H7 (cell line): ENCODE measurements around the gene AKR7A2. TPM values are rescaled to one million over a fixed set of nuclear protein-coding genes. Genes with fewer than 3 reads are reported as not detected.
A peak's percentile ranks its signal among the peaks of the same experiment; 100 is the strongest.

Experiments used
- DNase-seq: peaks from one replicate; pipeline ENCODE4 v3.0.0; 2012
- H3K27me3 ChIP-seq: 2 replicates; pipeline ENCODE4 v1.6.0; 2011; ENCODE audit warnings: mild to moderate bottlenecking, low read length; ENCODE audit not compliant: control insufficient read depth, insufficient read depth
- H3K36me3 ChIP-seq: replicated peaks from 2 replicates; pipeline ENCODE4 v1.5.1; 2011; ENCODE audit warnings: low read length; ENCODE audit not compliant: control insufficient read depth, insufficient read depth
- H3K4me3 ChIP-seq: 2 replicates; pipeline ENCODE4 v1.5.1; 2011; ENCODE audit warnings: low read depth, mild to moderate bottlenecking, control low read depth, low read length, moderate library complexity; ENCODE audit not compliant: insufficient read depth
- total RNA-seq: library from RNA; depleted of rRNA; stranded (reverse); fragments of >200 nt; shearing (Covaris generic); gene quantifications from 2 replicates; pipeline ENCODE4 v1.2.3, GENCODE V29; 2014

Gene AKR7A2
- total RNA-seq, 1 experiment from 2014 or later, result 92.4 TPM

DNA sequence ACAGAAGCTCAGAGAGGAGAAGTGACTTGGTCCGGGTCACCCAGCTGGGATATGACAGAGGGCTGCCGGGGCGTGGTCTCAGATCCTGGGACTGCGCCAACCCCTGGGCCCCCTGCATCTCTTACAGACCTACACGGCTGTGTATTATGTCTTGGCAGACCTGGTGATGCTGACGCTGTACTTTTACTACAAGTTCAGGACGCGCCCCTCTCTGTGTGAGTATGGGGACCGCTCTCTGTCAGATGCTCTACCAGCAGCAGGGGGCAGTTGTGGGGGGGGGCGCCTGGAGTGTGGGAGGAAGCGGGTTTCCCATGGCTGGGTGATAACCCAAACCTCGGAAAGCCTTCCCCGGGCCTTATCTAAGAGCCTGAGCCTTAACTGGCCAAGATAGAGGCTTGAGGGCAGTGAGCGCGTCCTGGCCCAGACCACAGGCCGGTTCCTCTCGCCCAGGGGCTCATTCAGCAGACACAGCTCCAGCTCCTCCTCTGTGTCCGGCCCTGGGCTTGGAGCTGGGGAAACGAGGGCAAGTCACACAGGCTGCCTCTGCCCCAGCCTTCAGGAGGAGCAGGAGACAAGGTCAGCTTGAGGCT, 13.5 kb upstream of the AKR7A2 start:
- no peaks in the 10 kb centered on the region for H3K27me3 ChIP-seq
- H3K36me3 ChIP-seq, result peaks cover 12% of the 10 kb centered on the region
- no peak for DNase-seq
- no peak overlapping the region for H3K4me3 ChIP-seq

GRCh38 chr1:19324665-19324990, 12.7 kb upstream of the AKR7A2 start:
- no peak for DNase-seq
- Histone ChIP-seq H3K36me3 (peaks cover 12% of the 10 kb centered on the region), H3K4me3 (no peak overlapping the region), H3K27me3 (no peaks in the 10 kb centered on the region)

DNA sequence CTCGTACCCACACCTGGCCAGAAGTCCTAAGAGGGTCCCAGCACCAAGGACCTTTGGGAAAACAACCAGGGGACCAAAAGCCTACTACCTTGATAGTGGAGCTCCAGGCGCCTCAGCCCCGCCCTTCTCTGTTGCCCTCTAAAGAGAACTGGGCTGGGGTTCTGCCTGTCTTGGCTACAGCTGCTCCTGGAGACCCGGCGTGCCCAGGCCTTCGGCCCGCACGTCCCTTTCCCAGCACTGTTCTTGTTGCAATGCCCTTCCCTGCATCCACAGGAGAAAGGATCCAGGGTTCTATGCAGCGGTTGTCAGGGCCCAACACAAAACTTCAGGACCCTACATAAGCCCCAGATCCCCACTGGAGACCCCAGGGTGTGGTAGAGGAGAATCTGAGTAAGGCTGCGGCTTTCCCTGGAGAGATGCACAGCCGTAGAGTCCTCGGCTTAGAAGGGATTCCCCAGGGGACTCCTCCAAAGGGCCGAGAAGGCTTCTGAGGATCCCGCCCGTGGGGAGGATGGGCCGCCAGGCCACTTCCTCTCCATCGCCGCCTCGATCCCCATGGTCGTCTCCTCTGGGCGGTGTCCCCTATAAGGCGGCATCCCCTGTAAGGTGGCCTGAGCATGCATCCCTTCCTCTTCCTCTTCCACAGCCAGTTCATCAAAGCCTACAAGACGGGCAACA, 12.2 kb upstream of the AKR7A2 start:
- Histone ChIP-seq H3K36me3 (peaks cover 12% of the 10 kb centered on the region), H3K4me3 (no peak overlapping the region), H3K27me3 (no peaks in the 10 kb centered on the region)
- no peak for DNase-seq

DNA sequence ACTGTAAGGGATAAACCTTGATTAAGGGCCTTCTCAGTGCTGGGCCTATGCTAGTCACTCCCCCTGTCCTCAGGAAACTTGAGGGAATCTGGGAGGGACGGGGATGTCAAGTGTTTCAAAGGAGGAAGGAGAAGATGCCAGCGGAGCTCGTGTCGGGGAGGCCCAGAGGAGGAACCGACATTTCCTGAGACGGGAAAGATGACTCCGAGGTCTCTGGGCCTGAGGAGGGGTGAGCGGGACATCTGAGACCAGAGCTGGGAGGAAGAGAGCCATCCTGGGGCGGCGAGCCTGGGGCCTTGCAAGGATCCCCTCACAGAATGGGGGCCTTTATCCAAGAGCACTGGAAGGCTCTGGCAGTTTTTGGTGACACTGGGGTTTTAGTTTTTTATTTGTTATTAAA, 10.5 kb upstream of the AKR7A2 start:
- no peak overlapping the region for H3K4me3 ChIP-seq

GRCh38 chr1:19321071-19321470, 9.1 kb upstream of the AKR7A2 start:
- DNase-seq, result no peak
- no peak overlapping the region for H3K4me3 ChIP-seq
- no peaks in the 10 kb centered on the region for H3K27me3 ChIP-seq
- peaks cover 6% of the 10 kb centered on the region for H3K36me3 ChIP-seq

More for the DNA sequence above, 10.5 kb upstream of the AKR7A2 start:
- DNase-seq, result no peak
- Histone ChIP-seq H3K36me3 (peaks cover 8% of the 10 kb centered on the region), H3K27me3 (no peaks in the 10 kb centered on the region)

DNA sequence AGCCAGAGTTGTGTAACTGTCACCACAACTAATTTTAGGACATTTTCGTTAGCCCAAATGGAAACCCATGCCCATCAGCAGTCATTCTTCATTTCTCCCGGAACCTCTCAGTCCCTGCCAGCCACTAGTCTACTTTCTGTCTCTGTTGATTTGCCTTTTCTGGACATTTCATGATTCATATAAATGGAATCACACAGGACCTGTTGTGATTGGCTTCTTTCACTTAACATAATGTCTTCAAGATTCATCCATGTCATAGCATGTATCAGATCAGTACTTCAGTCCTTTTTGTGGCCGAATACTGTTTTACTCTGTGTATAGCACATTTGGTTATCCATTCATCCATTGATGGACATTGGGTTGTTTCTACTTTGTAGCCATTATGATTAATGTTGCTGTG, 7.3 kb upstream of the AKR7A2 start:
- no peak overlapping the region for H3K4me3 ChIP-seq
- H3K27me3 ChIP-seq, result no peaks in the 10 kb centered on the region
- H3K36me3 ChIP-seq, result peaks cover 2% of the 10 kb centered on the region
- no peak for DNase-seq

DNA sequence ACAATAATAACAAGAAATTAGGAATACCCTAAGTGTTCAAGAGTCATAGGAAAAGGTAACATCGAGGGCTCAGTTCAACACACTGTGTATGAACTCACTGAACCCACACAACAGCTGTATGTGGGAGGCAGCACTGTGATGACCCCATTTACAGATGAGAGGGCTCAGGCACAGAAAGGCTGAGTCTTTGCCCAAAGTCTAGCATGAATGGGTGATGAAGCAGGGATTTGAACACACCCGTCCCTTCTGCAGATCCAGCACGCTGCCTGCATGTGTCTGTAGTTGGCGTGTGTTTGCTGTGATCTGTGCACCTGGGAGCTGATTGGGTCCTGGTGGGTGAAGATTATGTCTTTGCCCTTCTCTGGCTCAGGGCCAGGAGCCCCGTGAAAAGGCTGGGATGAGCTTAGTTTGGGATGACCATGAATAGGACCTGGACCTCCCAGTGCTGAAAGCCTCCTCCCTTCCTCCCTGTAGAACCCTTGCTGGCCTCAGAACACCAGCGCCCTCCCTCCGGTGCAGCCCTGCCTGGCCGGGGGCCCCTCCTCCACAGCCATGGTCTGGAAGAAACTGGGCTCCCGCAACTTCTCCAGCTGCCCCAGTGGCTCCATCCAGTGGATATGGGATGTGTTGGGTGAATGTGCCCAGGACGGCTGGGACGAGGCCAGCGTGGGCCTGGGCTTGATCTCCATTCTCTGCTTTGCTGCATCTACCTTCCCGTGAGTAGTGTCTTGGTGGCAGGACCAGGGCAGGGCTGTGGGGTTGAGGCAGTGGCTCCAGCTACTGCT, 5.4 kb upstream of the AKR7A2 start:
- Histone ChIP-seq H3K4me3 (no peak overlapping the region), H3K27me3 (no peaks in the 10 kb centered on the region), H3K36me3 (no peaks in the 10 kb centered on the region; the same call in none of the 2 replicates)
- peak; percentile 89 for DNase-seq

DNA sequence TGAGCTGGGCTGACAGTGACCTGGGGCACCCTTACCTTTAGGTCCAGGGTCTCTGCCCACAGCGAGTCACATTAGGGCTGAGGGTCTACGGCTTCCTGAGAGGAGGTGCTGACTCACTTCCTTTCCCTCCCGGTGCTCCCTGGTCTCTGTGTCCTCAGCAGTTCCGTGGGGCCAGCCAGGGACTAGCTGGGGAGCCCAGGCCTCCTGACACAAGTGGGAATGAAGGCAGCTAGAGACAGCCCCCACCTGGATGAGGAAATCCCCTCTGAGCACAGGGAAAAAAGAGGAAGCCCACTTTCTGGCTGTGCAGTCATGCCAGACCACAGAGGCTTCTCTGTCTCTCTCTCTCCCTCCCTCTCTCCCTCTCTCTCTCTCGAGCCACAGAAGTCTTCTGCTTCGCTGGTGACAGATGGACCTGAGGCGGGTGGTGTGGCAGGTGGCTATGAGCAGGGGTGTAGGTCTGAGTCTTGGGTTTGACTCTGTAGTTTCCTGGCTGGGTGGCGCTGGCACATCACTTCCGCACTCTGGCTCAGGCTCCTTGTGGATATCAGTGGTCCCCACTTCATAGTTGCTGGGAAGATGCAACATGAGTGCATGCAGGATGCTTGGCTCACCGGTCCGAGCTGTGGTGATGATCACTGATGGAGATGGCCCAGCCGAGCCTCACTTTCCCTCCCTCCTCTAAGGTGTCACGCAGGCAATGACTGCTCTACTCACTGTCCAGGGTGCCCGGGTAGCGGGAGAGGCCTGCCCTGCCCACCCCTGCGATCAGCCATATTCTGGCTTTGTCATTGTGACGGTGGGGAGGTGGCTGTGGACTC, 3.6 kb upstream of the AKR7A2 start:
- peak; percentile 43 for DNase-seq
- H3K4me3 ChIP-seq, result no peak overlapping the region
- H3K36me3 ChIP-seq, result no peaks in the 10 kb centered on the region; the same call in none of the 2 replicates
- peaks cover 3% of the 10 kb centered on the region; the same call in 1 of the 2 replicates for H3K27me3 ChIP-seq

DNA sequence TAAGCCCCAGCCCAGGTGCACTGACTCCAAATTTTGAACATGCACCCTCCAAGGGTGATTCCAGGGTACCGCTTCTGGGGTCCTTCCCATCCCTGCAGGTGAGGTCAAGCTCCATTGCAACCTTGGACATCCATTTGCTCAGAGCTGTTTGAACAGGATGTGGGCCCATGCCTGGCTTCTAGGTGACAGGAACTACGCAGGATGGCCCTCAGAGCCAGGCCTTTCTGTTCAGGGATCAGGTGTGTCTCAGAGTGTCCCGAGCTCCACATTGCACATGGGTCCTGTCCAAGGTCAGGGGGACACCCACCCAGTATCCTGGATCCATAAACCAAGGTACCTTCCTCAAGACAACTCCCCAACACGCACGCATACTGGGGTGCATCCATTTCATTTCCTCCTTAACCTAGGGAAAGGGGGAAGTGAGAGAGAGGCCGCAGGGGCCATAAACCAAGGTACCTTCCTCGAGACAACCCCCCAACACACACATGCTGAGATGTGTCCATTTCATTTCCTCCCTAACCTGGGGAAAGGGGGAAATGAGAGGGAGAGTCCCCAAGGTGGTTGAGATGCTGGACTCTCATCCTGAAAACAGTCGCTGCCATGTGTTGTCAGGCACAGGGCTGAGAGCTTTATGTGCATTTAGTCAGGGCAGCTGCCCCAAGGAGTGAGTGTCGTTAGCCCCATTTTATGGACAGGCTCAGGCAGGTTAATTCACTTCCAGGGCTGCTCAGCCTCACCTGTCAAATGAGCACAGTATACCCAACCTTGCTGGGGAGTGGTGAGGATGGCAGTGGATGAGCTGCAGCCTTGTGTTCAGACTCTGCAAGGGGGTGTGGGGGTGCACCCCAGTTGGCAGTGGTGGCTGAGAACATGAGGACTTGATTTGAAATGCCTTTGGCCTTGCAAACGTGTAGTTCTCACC, 2.3 kb upstream of the AKR7A2 start:
- Histone ChIP-seq H3K27me3 (peaks cover 3% of the 10 kb centered on the region; the same call in 1 of the 2 replicates), H3K36me3 (no peaks in the 10 kb centered on the region; the same call in none of the 2 replicates), H3K4me3 (no peak overlapping the region)
- DNase-seq, result peak; percentile 12

- Histone ChIP-seq H3K36me3 (no peaks in the 10 kb centered on the region; the same call in none of the 2 replicates), H3K4me3 (no peak overlapping the region), H3K27me3 (peaks cover 3% of the 10 kb centered on the region; the same call in 1 of the 2 replicates)
- DNase-seq, result no peak
Measured at GRCh38 chr1:19313636-19313959, 1.7 kb upstream of the AKR7A2 start.

DNA sequence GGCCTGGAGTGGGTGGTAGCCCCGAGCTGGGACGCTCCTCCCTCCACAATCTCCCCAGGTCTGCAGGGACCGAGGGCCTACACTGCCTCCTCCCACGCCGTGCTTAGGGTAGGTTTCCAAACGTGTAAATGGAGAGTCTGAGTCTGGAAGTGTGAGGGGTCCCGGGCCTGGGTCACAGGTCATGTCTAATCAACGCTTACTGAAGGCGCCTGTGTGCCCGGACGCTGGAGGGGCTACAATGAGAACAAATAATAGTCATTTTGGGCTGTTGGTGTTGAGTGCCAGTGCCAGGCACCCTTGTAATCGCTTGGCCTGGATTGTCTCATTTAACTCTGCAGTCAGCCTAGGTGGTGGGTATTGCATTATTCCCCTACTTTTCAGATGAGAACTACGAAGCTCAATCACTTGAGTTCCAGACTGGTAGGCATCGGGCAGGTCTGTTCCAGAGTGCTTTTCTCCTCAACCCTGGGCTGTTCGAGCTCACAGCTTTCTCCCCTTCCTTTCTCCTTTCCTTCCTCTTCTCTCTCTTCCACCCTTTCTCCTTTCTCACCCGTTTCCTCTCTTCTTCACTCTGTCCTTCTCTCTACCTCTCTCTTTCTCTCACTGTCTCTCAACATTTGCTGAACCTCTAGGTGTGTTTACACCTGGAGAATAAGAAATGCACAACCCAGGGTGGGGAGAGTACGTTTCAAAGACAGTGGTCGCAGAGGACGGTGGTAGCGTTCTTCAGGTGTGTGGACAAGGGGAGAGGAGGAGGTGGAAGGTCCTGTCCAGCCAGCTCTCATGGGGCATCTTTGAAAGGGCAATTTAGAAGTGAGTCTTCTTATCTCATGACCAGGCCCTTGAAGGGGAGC, 1.1 kb upstream of the AKR7A2 start:
- DNase-seq, result no peak
- Histone ChIP-seq H3K36me3 (peaks cover 3% of the 10 kb centered on the region), H3K4me3 (peak overlapping the region; percentile 93), H3K27me3 (peaks cover 3% of the 10 kb centered on the region; the same call in 1 of the 2 replicates)

- DNase-seq, result peak; percentile 81
- Histone ChIP-seq H3K27me3 (peaks cover 3% of the 10 kb centered on the region; the same call in 1 of the 2 replicates), H3K4me3 (peak overlapping the region; percentile 96), H3K36me3 (peaks cover 7% of the 10 kb centered on the region)
Measured at GRCh38 chr1:19311503-19311930, 427 bp downstream of the AKR7A2 start.
